Measurements from ENCODE around the gene GNG10.

GRCh38 chr9:111704503-111704902, 43.1 kb downstream of the GNG10 start:
- TF ChIP-seq GTF2F1 (IDR thresholded peaks at IDR 0.05; ENCODE audit: low read depth, low read length) (no peak), USF2 (CRISPR knock-in tag; IDR thresholded peaks at IDR 0.05) (no peak), TAF7 (tag; IDR thresholded peaks at IDR 0.05) (no peak), REST (IDR thresholded peaks at IDR 0.05; ENCODE audit: borderline replicate concordance) (no peak), REST (CRISPR knock-in tag; IDR thresholded peaks at IDR 0.05; ENCODE audit: low read depth) (no peak), YY1 (IDR thresholded peaks at IDR 0.05; ENCODE audit: borderline replicate concordance in 1 of 3, control insufficient read depth in 1 of 3, extremely low read depth in 1 of 3, insufficient read depth in 3 of 3, insufficient read length in 1 of 3, insufficient replicate concordance in 2 of 3, low read depth in 1 of 3, low read length in 2 of 3) (no peak), NFIC (IDR thresholded peaks at IDR 0.05) (no peak), L3MBTL2 (IDR thresholded peaks at IDR 0.05) (no peak), ZBTB8A (IDR thresholded peaks at IDR 0.05; ENCODE audit: partially characterized antibody) (no peak), KAT7 (CRISPR knock-in tag; IDR thresholded peaks at IDR 0.05; ENCODE audit: borderline replicate concordance) (no peak), SFPQ (IDR thresholded peaks at IDR 0.05; ENCODE audit: low read depth, low read length) (no peak), ATF3 (IDR thresholded peaks at IDR 0.05) (no peak), ATF3 (CRISPR knock-in tag; conservative IDR thresholded peaks at IDR 0.05) (no peak), POLR2A (conservative IDR thresholded peaks at IDR 0.05) (no peak)
- TF ChIP-seq, protein P1, sequence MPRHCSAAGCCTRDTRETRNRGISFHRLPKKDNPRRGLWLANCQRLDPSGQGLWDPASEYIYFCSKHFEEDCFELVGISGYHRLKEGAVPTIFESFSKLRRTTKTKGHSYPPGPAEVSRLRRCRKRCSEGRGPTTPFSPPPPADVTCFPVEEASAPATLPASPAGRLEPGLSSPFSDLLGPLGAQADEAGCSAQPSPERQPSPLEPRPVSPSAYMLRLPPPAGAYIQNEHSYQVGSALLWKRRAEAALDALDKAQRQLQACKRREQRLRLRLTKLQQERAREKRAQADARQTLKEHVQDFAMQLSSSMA (CRISPR knock-in tag; IDR thresholded peaks at IDR 0.05): no peak

Data from K562 (cell line).